Measurements from ENCODE around the gene LRP1. TPM values are rescaled to one million over a fixed set of nuclear protein-coding genes. Genes with fewer than 3 reads are reported as not detected.

Gene LRP1
- total and polyA plus RNA-seq, 8 donors, result 108 to 325 (median 138) TPM

DNA sequence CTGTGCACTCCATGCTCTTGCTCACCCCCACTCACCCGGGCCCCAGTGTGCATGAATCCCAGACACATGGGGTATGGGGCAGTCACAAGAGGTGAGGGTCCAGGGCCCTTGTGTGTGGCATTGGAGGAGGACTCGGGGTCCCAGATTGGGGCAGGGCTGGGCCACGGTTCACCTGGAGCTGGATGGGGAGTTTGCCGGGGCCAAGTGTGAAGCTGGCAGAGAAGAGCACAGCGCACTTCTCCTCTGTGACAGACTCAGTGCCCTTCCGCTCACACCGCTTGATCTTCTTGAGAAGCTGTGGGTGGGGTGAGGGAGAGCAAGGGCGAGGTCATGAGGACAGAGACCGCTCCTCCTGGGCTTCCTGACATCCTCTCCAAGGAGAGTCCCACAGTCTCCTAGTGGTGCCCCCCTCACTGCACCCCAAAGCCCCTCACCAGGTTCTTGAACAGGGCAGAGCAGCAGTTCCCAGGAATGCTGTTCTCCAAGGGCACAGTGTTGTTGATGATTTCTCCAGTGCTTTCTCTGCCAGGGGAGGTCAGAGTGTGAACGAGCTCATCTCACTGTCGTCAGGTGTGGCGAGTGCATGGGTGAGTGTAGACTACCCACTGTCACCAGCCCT, 23.9 kb upstream of the LRP1 start:
- H3K4me3 ChIP-seq, result no peak overlapping the region
- H3K9me3 ChIP-seq, result no peaks in the 10 kb centered on the region
- no peak overlapping the region for H3K27ac ChIP-seq
- TF ChIP-seq, protein P1, sequence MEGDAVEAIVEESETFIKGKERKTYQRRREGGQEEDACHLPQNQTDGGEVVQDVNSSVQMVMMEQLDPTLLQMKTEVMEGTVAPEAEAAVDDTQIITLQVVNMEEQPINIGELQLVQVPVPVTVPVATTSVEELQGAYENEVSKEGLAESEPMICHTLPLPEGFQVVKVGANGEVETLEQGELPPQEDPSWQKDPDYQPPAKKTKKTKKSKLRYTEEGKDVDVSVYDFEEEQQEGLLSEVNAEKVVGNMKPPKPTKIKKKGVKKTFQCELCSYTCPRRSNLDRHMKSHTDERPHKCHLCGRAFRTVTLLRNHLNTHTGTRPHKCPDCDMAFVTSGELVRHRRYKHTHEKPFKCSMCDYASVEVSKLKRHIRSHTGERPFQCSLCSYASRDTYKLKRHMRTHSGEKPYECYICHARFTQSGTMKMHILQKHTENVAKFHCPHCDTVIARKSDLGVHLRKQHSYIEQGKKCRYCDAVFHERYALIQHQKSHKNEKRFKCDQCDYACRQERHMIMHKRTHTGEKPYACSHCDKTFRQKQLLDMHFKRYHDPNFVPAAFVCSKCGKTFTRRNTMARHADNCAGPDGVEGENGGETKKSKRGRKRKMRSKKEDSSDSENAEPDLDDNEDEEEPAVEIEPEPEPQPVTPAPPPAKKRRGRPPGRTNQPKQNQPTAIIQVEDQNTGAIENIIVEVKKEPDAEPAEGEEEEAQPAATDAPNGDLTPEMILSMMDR (IDR thresholded peaks at IDR 0.05), result no peak
- no peak for ATAC-seq
- no peaks in the 10 kb centered on the region for H3K27me3 ChIP-seq
- H3K4me1 ChIP-seq, result peaks cover 7 to 50% of the 10 kb centered on the region in 2 donors
- DNase-seq, result no peak
- H3K36me3 ChIP-seq, result peaks cover 0 to 91% of the 10 kb centered on the region in 2 donors
- intact Hi-C loops (cut with DNase I), result no loop called here

DNA sequence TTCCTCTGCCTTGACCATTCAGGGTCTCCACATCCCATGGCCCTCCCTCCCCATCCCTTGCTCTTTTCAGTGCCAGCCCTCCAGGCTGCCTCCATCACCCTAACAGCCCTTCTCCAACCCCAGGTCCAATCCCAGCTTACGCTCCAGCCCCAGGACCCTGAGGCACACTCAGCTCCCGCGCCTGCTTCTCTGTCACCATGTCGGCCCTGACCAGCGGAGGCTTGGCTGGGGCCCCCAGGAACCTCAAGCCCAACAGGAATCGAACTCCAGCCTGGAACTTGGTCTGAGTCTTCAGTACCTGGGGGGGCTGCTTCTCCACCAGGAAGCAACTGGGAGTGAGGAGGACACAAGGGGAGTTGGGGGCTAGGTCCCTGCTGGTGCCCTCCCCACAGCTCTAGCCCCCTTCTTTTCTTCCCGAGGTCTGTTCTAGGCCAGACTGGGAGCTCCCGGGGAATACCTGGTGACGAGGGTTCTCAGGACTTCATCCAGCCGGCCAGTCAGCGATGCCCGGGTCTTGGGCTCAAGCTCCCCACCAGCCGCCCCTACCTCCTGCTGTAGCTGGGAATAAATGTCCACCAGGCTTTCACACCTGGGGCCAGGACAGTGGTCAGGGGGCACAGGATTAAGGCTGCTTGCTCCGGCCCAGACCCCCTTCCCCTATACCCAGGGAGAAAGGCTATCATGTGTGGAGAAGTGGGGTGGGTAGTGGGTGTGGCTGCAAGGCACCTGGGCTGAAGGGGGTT, 23.1 kb upstream of the LRP1 start:
- H3K36me3 ChIP-seq, result peaks cover 0 to 83% of the 10 kb centered on the region in 2 donors
- H3K4me1 ChIP-seq, result peaks cover 10 to 50% of the 10 kb centered on the region in 2 donors
- intact Hi-C loops (cut with DNase I), result no loop called here
- DNase-seq, result no peak
- no peaks in the 10 kb centered on the region for H3K9me3 ChIP-seq
- no peaks in the 10 kb centered on the region for H3K27me3 ChIP-seq
- no peak for ATAC-seq
- TF ChIP-seq, protein P1 (IDR thresholded peaks at IDR 0.05), result no peak
- no peak overlapping the region for H3K4me3 ChIP-seq
- no peak overlapping the region for H3K27ac ChIP-seq

DNA sequence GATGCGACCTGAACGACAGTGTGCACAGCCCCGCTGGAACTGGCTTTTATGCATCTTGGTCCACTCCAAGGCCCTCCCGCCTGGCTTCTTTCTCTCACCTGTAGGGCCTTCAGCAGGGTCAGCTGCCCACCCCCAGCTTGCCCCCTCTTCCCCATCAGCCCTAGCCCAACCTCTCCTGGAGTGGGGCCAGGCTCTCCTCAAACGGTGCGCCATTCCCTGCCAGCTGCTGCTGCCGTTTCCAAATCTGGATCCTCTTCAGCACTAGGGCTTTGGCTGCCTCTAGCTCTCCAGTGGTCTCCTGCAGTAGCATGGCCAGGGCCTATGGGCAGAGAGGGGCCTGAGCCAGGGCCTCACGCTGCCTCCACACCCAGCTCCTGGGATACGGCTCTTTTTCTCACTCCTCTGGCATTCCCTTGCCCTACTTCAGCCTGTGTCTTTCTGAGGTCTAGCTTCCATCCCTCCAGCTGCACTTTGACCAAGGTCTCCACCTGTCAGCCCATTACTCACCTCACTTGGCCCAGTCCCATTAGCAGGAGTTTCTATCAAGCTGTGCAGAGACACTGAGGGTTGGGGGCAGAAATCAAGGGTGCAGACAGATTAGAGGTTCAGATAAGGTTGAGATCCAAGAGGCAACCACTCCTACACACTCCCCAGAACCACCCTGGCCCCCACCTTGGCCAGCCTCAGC, 22.1 kb upstream of the LRP1 start:
- Histone ChIP-seq H3K36me3 (peaks cover 0 to 73% of the 10 kb centered on the region in 2 donors), H3K4me3 (no peak overlapping the region), H3K27me3 (no peaks in the 10 kb centered on the region), H3K4me1 (peaks cover 10 to 49% of the 10 kb centered on the region in 2 donors), H3K27ac (no peak overlapping the region), H3K9me3 (no peaks in the 10 kb centered on the region)
- TF ChIP-seq, protein P1 (IDR thresholded peaks at IDR 0.05), result no peak
- DNase-seq (no peak), ATAC-seq (no peak)
- intact Hi-C loops (cut with DNase I), result no loop called here

DNA sequence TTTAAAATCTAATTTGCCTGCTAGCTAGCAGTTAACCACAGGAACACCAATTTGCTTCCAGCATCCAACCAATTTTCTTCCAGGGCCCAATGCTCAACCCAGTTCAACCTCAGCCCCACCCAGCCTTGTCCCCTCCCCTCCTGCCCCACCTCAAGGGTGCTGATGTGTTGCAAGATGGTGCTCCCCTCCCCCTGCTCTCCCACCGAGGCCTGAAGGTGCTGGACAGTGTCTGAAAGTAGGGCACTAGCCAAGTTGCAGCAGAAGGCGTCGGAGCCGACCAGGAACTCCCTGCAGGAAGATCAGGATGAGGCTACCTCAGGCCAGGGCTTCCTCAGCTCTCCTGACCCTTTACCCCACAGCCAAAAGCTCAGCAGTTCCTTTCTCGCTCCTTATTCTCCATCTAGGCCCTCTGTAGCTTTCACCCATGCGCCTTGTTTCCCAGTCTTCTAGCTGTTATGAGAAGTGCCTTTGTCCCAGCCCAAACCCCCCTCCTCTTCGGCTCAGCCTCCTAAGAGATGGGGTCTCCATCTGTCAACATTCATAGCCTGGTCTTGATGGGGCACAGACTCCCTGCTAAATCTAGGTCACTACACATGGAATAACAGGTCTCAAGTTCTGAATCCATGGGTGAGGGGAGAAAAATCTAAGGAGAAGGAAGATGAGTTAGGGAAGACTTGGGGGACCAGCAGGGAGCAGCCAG, 20.7 kb upstream of the LRP1 start:
- H3K27me3 ChIP-seq, result no peaks in the 10 kb centered on the region
- intact Hi-C loops (cut with DNase I), result no loop called here
- H3K4me1 ChIP-seq, result peaks cover 13 to 60% of the 10 kb centered on the region in 2 donors
- no peaks in the 10 kb centered on the region for H3K9me3 ChIP-seq
- no peak for ATAC-seq
- peaks cover 0 to 59% of the 10 kb centered on the region in 2 donors for H3K36me3 ChIP-seq
- DNase-seq, result no peak
- no peak overlapping the region for H3K4me3 ChIP-seq
- TF ChIP-seq, protein P1 (IDR thresholded peaks at IDR 0.05), result no peak
- no peak overlapping the region for H3K27ac ChIP-seq

All from left lung (tissue), 10 donors.